H1 (cell line): ENCODE results near the gene DYSF. TPM values are rescaled to one million over a fixed set of nuclear protein-coding genes. Genes with fewer than 3 reads are reported as not detected.

ENCODE experiments used
- CTCF ChIA-PET: fragments of 300-600 bp; sonication (Branson Sonifier 250); formaldehyde crosslinking; loops from one replicate; lab custom pipeline; 2021; ENCODE audit not compliant: partially characterized antibody; lab: Charles Lee
- POLR2A ChIA-PET: fragments of 300-600 bp; sonication (Branson Sonifier 250); formaldehyde crosslinking; loops from one replicate; lab custom pipeline; 2021; ENCODE audit warnings: inconsistent platforms; ENCODE audit not compliant: partially characterized antibody; lab: Charles Lee
- DNase-seq, 2 experiments: peaks; one replicate each; pipeline versions ENCODE4 v3.0.0 to v3.0.0-alpha.2; 2010 to 2022; ENCODE audit warnings: low spot score in 2 of 2, low read depth in 1 of 2, mixed read lengths in 1 of 2
- FAIRE-seq: peaks from 2 replicates; lab custom pipeline; 2011; peaks lifted over from hg19 to GRCh38; lab: Jason Lieb, UNC
- H2AFZ ChIP-seq: 2 replicates; pipeline ENCODE4 v1.8.1; 2012; ENCODE audit warnings: low read length, inconsistent platforms
- H2AK5ac ChIP-seq: 2 replicates; pipeline ENCODE4 v1.6.1; 2013; ENCODE audit warnings: low read depth, low read length
- H2BK120ac ChIP-seq: replicated peaks from 2 replicates; pipeline ENCODE3; 2013; ENCODE audit warnings: low read depth, low read length, inconsistent platforms
- H2BK12ac ChIP-seq: 2 replicates; pipeline ENCODE4 v1.6.1; 2013; ENCODE audit warnings: low read depth, low read length
- H2BK15ac ChIP-seq: 2 replicates; pipeline ENCODE4 v1.6.1; 2013; ENCODE audit warnings: low read length
- H2BK20ac ChIP-seq: 2 replicates; pipeline ENCODE4 v1.6.1; 2013; ENCODE audit warnings: low read length
- H2BK5ac ChIP-seq: 2 replicates; pipeline ENCODE4 v1.6.1; 2013; ENCODE audit warnings: low read depth, low read length
- H3K14ac ChIP-seq: 2 replicates; pipeline ENCODE4 v1.6.1; 2013; ENCODE audit warnings: inconsistent platforms; ENCODE audit not compliant: insufficient read length
- H3K18ac ChIP-seq: 2 replicates; pipeline ENCODE4 v1.6.1; 2013; ENCODE audit warnings: low read length; ENCODE audit errors: extremely low read depth
- H3K23ac ChIP-seq: 2 replicates; pipeline ENCODE4 v1.6.1; 2013; ENCODE audit warnings: inconsistent platforms; ENCODE audit not compliant: insufficient read length
- H3K23me2 ChIP-seq: 2 replicates; pipeline ENCODE4 v1.6.1; 2013; ENCODE audit warnings: low read depth, low read length
- H3K27ac ChIP-seq: 2 replicates; pipeline ENCODE4 v1.6.1; 2011; ENCODE audit warnings: low read depth, low read length, inconsistent platforms
- H3K27me3 ChIP-seq, 4 experiments: replicated peaks in 1 of 4; 1 replicate in 1 of 4; 2 replicates in 3 of 4; pipeline versions ENCODE4 v1.6.1 to v1.8.1; 2011 to 2013; ENCODE audit warnings: low read length in 3 of 4, mild to moderate bottlenecking in 3 of 4, inconsistent platforms in 2 of 4, mixed read lengths in 2 of 4, moderate library complexity in 1 of 4; ENCODE audit not compliant: control insufficient read depth in 3 of 4, insufficient read depth in 3 of 4; ENCODE audit errors: extremely low read depth in 1 of 4
- H3K36me3 ChIP-seq, 4 experiments: 2 replicates each; pipeline versions ENCODE4 v1.6.1 to v1.8.1; 2011 to 2013; ENCODE audit warnings: mild to moderate bottlenecking in 4 of 4, low read length in 3 of 4, moderate library complexity in 2 of 4, control low read depth in 1 of 4, inconsistent platforms in 1 of 4; ENCODE audit not compliant: insufficient read depth in 4 of 4, control insufficient read depth in 2 of 4
- H3K4ac ChIP-seq: replicated peaks from 2 replicates; pipeline ENCODE3; 2013; ENCODE audit warnings: low read length, low read depth, mixed read lengths, inconsistent platforms; ENCODE audit not compliant: insufficient read length
- H3K4me1 ChIP-seq, 4 experiments: replicated peaks in 1 of 4; 1 replicate in 1 of 4; 2 replicates in 3 of 4; pipeline versions ENCODE4 v1.6.1 to v1.8.1; 2011 to 2013; ENCODE audit warnings: low read length in 3 of 4, inconsistent platforms in 2 of 4, mixed read lengths in 1 of 4; ENCODE audit not compliant: insufficient read depth in 4 of 4, control insufficient read depth in 3 of 4
- H3K4me2 ChIP-seq, 2 experiments: 2 replicates each; pipeline versions ENCODE4 v1.6.1 to v1.8.1; 2011 to 2013; ENCODE audit warnings: low read depth in 2 of 2, low read length in 2 of 2, control low read depth in 1 of 2, inconsistent platforms in 1 of 2, mild to moderate bottlenecking in 1 of 2; ENCODE audit not compliant: insufficient read depth in 1 of 2
- H3K4me3 ChIP-seq, 4 experiments: fragments of 200-600, 300-600 bp in 1 of 4; sonication (generic), shearing (Covaris generic), sonication (Bioruptor Twin) in 1 of 4; 2 replicates each; pipeline versions ENCODE4 v1.5.1 to v1.8.1; 2011 to 2016; ENCODE audit warnings: low read length in 4 of 4, low read depth in 3 of 4, control low read depth in 2 of 4, inconsistent platforms in 2 of 4, mild to moderate bottlenecking in 2 of 4, mixed read lengths in 1 of 4, moderate library complexity in 1 of 4; ENCODE audit not compliant: insufficient read depth in 2 of 4; ENCODE audit errors: extremely low read depth in 1 of 4
- H3K56ac ChIP-seq: replicated peaks from 2 replicates; pipeline ENCODE3; 2013; ENCODE audit warnings: low read depth, mild to moderate bottlenecking, mixed read lengths, low read length, inconsistent platforms; ENCODE audit not compliant: insufficient read length
- H3K79me1 ChIP-seq: 2 replicates; pipeline ENCODE4 v1.6.1; 2013; ENCODE audit warnings: low read depth, low read length, control low read depth
- H3K79me2 ChIP-seq, 2 experiments: 2 replicates each; pipeline versions ENCODE4 v1.6.1 to v1.8.1; 2012 to 2013; ENCODE audit warnings: low read length in 2 of 2, mild to moderate bottlenecking in 2 of 2, inconsistent platforms in 1 of 2; ENCODE audit not compliant: insufficient read depth in 2 of 2, control insufficient read depth in 1 of 2
- H3K9ac ChIP-seq, 4 experiments: replicated peaks in 1 of 4; 1 replicate in 1 of 4; 2 replicates in 3 of 4; pipeline versions ENCODE4 v1.6.1 to v1.8.1; 2011 to 2013; ENCODE audit warnings: low read depth in 3 of 4, low read length in 3 of 4, control low read depth in 2 of 4, mild to moderate bottlenecking in 2 of 4, moderate library complexity in 2 of 4, inconsistent platforms in 1 of 4; ENCODE audit errors: extremely low read depth in 1 of 4
- H3K9me3 ChIP-seq, 2 experiments: 2 replicates each; pipeline versions ENCODE4 v1.6.1 to v1.8.1; 2012 to 2013; ENCODE audit warnings: mild to moderate bottlenecking in 2 of 2, moderate library complexity in 2 of 2, control low read depth in 1 of 2, inconsistent platforms in 1 of 2, low read depth in 1 of 2, low read length in 1 of 2, mixed read lengths in 1 of 2; ENCODE audit not compliant: insufficient read depth in 2 of 2
- H4K20me1 ChIP-seq, 2 experiments: replicated peaks in 1 of 2; 2 replicates each; pipeline versions ENCODE3 to v1.8.1; 2011 to 2013; ENCODE audit warnings: inconsistent platforms in 2 of 2, low read length in 2 of 2, mild to moderate bottlenecking in 1 of 2; ENCODE audit not compliant: insufficient read depth in 2 of 2, control insufficient read depth in 1 of 2
- H4K5ac ChIP-seq: 2 replicates; pipeline ENCODE4 v1.6.1; 2013; ENCODE audit warnings: low read length, low read depth, mixed read lengths, inconsistent platforms; ENCODE audit not compliant: insufficient read length
- H4K8ac ChIP-seq: 2 replicates; pipeline ENCODE4 v1.8.0; 2013; ENCODE audit warnings: mild to moderate bottlenecking, moderate library complexity, low read length, inconsistent platforms; ENCODE audit not compliant: insufficient read depth; ENCODE audit errors: extremely low read depth
- H4K91ac ChIP-seq: replicated peaks from 2 replicates; pipeline ENCODE3; 2013; ENCODE audit warnings: low read length, mixed read lengths, inconsistent platforms; ENCODE audit not compliant: insufficient read length
- GTF2F1 ChIP-seq: IDR thresholded peaks from 2 replicates; pipeline ENCODE4 v1.6.1; 2012; ENCODE audit warnings: low read depth, low read length, improper control_type of control experiment, borderline replicate concordance
- WGBS, 2 experiments: shearing (Covaris generic) in 1 of 2; methylation state at CpG; one replicate each; pipeline versions ENCODE4 v1.1.6 to v1.1.7; 2013 to 2015; ENCODE audit warnings: low lambda C conversion rate in 2 of 2, mixed read lengths in 2 of 2, inconsistent platforms in 1 of 2, low coverage in 1 of 2, missing lambda C conversion rate in 1 of 2; ENCODE audit not compliant: insufficient replicate concordance in 2 of 2, insufficient coverage in 1 of 2, insufficient read length in 1 of 2; ENCODE audit errors: extremely low coverage in 1 of 2, missing lambda C conversion rate in 1 of 2; 5-methylcytosine and 5-hydroxymethylcytosine counted together
- polyA plus RNA-seq, 7 experiments: library from polyadenylated mRNA; depleted of rRNA in 3 of 7; stranded (reverse) in 5 of 7; unstranded in 2 of 7; fragments of >200 nt in 5 of 7; fragments of 200-250 nt in 2 of 7; gene quantifications; 1 replicate in 5 of 7; 2 replicates in 1 of 7; 4 replicates in 1 of 7; pipeline versions ENCODE4 v1.2.1 to v1.2.3, GENCODE V29; 2011 to 2013; ENCODE audit warnings: missing spikeins in 2 of 7, mixed read lengths in 2 of 7
- total RNA-seq: library from RNA; stranded (reverse); fragmentation: NEBNext Ultra II Directional; extraction: Animal tissue kit (Norgen Biotek cat#: 25700); gene quantifications from 2 replicates; pipeline ENCODE4 v1.2.1, GENCODE V29; 2021

DYSF gene
- total and polyA plus RNA-seq, 2 of the 8 experiments (the other 6 are each of a cell fraction or from before 2014, with no cell fraction given): 5.8 to 7.1 TPM

- DNase-seq (no peak), FAIRE-seq (no peak)
- H3K18ac ChIP-seq: no peak overlapping the region
- no peak overlapping the region for H3K9ac ChIP-seq
- TF ChIP-seq GTF2F1: no peak
- H2AFZ ChIP-seq: no peak overlapping the region
- no peak overlapping the region for H4K5ac ChIP-seq
- no peaks in the 10 kb centered on the region for H3K9me3 ChIP-seq
- H3K79me1 ChIP-seq: no peaks in the 10 kb centered on the region
- no peaks in the 10 kb centered on the region for H4K20me1 ChIP-seq
- no peak overlapping the region for H3K4me2 ChIP-seq
- ChIA-PET CTCF (interaction anchor here (0.7 to 3.0 kb wide), 13 partner anchors 11 to 188 kb away, joined by 3 to 19 read pairs (median 3); no protein-coding TSS in a partner anchor), POLR2A (no interaction called here)
- no peak overlapping the region for H3K4me3 ChIP-seq
- H2BK120ac ChIP-seq: no peak overlapping the region
- WGBS, 2 experiments: 77% methylated on average over 1 of the region's 1 CpG; no CpG with 5 or more reads in 1 of the 2 experiments
- H2BK12ac ChIP-seq: no peak overlapping the region
- H2BK15ac ChIP-seq: no peak overlapping the region
- H2BK20ac ChIP-seq: no peak overlapping the region
- H4K8ac ChIP-seq: no peak overlapping the region
- no peak overlapping the region for H3K4ac ChIP-seq
- H3K4me1 ChIP-seq: peaks cover 0 to 9% (median 5%) of the 10 kb centered on the region in 4 experiments; a peak in 3 of 7 replicates
- no peaks in the 10 kb centered on the region for H3K36me3 ChIP-seq
- no peaks in the 10 kb centered on the region for H3K23me2 ChIP-seq
- no peaks in the 10 kb centered on the region for H3K27me3 ChIP-seq
- H2BK5ac ChIP-seq: no peak overlapping the region
- no peak overlapping the region for H3K23ac ChIP-seq
- no peak overlapping the region for H3K14ac ChIP-seq
- H4K91ac ChIP-seq: no peak overlapping the region
- H2AK5ac ChIP-seq: no peak overlapping the region
- no peaks in the 10 kb centered on the region for H3K79me2 ChIP-seq
- H3K27ac ChIP-seq: no peak overlapping the region
- no peak overlapping the region for H3K56ac ChIP-seq
Observed at GRCh38 chr2:71609029-71609428, 155.7 kb downstream of the DYSF start.
